GM23248 (cell line): ENCODE measurements around the gene TPST1. TPM values are rescaled to one million over a fixed set of nuclear protein-coding genes. Genes with fewer than 3 reads are reported as not detected.
"Not testable (repeated sequence)": the region's sequence is repeated elsewhere in the genome, so short reads cannot be mapped to it uniquely, and the experiment has no call there.

ENCODE experiments used
- DNase-seq: peaks from one replicate; pipeline ENCODE4 v3.0.0-alpha.2; 2015
- H2AFZ ChIP-seq: fragments of 200-600 bp; sonication (generic); 2 replicates; pipeline ENCODE4 v1.6.1; 2016; ENCODE audit warnings: antibody characterized with exemption
- H3F3A ChIP-seq: fragments of 200-600 bp; sonication (generic); 2 replicates; pipeline ENCODE4 v1.6.1; 2016; ENCODE audit warnings: mild to moderate bottlenecking, antibody characterized with exemption, mixed run types; ENCODE audit not compliant: insufficient read depth
- H3K27ac ChIP-seq: fragments of 200-600 bp; sonication (generic); 2 replicates; pipeline ENCODE4 v1.5.1; 2016; ENCODE audit warnings: mild to moderate bottlenecking
- H3K27me3 ChIP-seq: fragments of 200-600 bp; sonication (generic); replicated peaks from 2 replicates; pipeline ENCODE4 v1.6.1; 2016; ENCODE audit warnings: mild to moderate bottlenecking; ENCODE audit not compliant: insufficient read depth
- H3K36me3 ChIP-seq: fragments of 200-600 bp; sonication (generic); 2 replicates; pipeline ENCODE4 v1.6.1; 2016; ENCODE audit warnings: low read depth, mild to moderate bottlenecking
- H3K4me1 ChIP-seq: fragments of 200-600 bp; sonication (generic); 2 replicates; pipeline ENCODE4 v1.6.1; 2016; ENCODE audit warnings: mild to moderate bottlenecking; ENCODE audit not compliant: insufficient read depth
- H3K4me2 ChIP-seq: fragments of 200-600 bp; sonication (generic); one replicate; pipeline ENCODE4 v1.6.1; 2016; ENCODE audit warnings: mild to moderate bottlenecking; ENCODE audit not compliant: unreplicated experiment
- H3K4me3 ChIP-seq: fragments of 200-600 bp; sonication (generic); 2 replicates; pipeline ENCODE4 v1.5.1; 2016; ENCODE audit warnings: mild to moderate bottlenecking
- H3K79me2 ChIP-seq: fragments of 200-600 bp; sonication (generic); 2 replicates; pipeline ENCODE4 v1.6.1; 2016; ENCODE audit warnings: mild to moderate bottlenecking; ENCODE audit not compliant: insufficient read depth
- H3K9ac ChIP-seq: fragments of 200-600 bp; sonication (generic); 2 replicates; pipeline ENCODE4 v1.6.1; 2016; ENCODE audit warnings: mild to moderate bottlenecking
- H3K9me2 ChIP-seq: fragments of 200-600 bp; sonication (generic); 2 replicates; pipeline ENCODE4 v1.6.1; 2016; ENCODE audit warnings: mixed run types, mild to moderate bottlenecking, moderate library complexity; ENCODE audit not compliant: insufficient read depth
- H3K9me3 ChIP-seq: fragments of 200-600 bp; sonication (generic); one replicate; pipeline ENCODE4 v1.6.1; 2017; ENCODE audit warnings: low read depth
- H4K20me1 ChIP-seq: fragments of 200-600 bp; sonication (generic); 2 replicates; pipeline ENCODE4 v1.6.0; 2016; ENCODE audit not compliant: insufficient read depth
- EZH2 ChIP-seq: fragments of 200-600 bp; sonication (generic); IDR thresholded peaks from 2 replicates; pipeline ENCODE4 v1.6.1; 2018; ENCODE audit warnings: antibody characterized with exemption, mild to moderate bottlenecking; ENCODE audit not compliant: insufficient read depth, poor library complexity, severe bottlenecking
- EZH2phosphoT487 ChIP-seq: fragments of 200-600 bp; sonication (generic); IDR thresholded peaks from 2 replicates; pipeline ENCODE4 v1.6.1; 2018; ENCODE audit warnings: antibody characterized with exemption, moderate library complexity, mild to moderate bottlenecking, low read depth; ENCODE audit not compliant: insufficient read depth
- WGBS, 2 experiments: methylation state at CpG; one replicate each; pipeline ENCODE4 v1.1.6; 2015 to 2017; ENCODE audit warnings: low lambda C conversion rate in 2 of 2, low coverage in 1 of 2; ENCODE audit errors: missing lambda C conversion rate in 2 of 2; 5-methylcytosine and 5-hydroxymethylcytosine counted together
- in situ Hi-C: fragments of 300-500 bp; cut with MboI; formaldehyde crosslinking; loops from 2 replicates; pipeline ENCODE4 v1.15.0; 2020
- polyA plus RNA-seq: library from polyadenylated mRNA; unstranded; fragments of >200 nt; fragmentation: Nextera tagmentation; extraction: Ambion mirVana; gene quantifications from 2 replicates; pipeline ENCODE4 v1.2.1, GENCODE V29; 2016
- total RNA-seq: library from RNA; depleted of rRNA; stranded (reverse); fragments of >200 nt; shearing (Covaris generic); gene quantifications from 2 replicates; pipeline ENCODE4 v1.2.3, GENCODE V29; 2014

TPST1 gene
- total and polyA plus RNA-seq, 2 experiments from 2014 or later: 54.1 to 57.0 TPM

DNA sequence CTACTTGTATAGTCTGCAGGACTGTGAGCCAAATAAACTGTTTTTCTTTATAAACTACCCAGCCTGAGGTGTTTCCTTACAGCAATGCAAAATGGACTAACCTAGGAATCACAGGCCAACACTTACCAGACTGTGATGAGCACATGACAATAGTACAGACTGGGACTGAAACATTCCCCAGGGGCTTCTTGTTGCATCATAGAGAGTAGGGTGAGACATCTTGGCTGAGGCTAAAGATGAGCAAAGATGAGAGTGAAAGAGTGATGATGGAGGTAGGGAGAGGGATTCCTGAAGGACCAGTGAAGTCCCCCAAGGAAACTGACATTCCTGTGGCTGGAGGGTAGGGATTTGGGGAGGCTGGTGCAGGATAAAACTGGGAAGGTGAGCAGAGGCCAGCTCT is 194.4 kb downstream of the TPST1 start:
- TF ChIP-seq EZH2 (no peak), EZH2phosphoT487 (no peak)
- peak; percentile 67 for DNase-seq

DNA sequence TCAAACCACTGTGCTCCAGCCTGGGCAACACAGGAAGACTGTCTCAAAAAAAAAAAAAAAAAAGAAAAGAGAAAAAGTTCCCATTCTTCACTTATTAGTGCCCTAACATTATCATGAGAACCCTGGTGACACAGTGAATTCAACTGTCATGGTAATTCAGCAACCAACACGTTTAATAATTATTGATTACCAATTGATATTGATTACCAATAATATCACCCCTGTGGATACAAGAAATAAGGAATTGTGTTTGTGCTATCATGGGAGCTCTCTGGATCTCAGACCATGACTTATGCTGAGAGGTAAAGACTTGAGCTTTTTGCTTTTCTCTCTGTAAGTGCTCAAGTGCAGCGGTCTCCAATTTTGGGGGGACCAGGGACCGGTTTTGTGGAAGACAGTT is 195.3 kb downstream of the TPST1 start:
- Histone ChIP-seq H2AFZ (no peak overlapping the region), H4K20me1 (no peaks in the 10 kb centered on the region), H3K4me2 (no peak overlapping the region), H3K36me3 (no peaks in the 10 kb centered on the region), H3K9me3 (no peaks in the 10 kb centered on the region), H3K4me3 (no peak overlapping the region), H3F3A (peaks cover 15% of the 10 kb centered on the region), H3K4me1 (peaks cover 30% of the 10 kb centered on the region), H3K9me2 (no peaks in the 10 kb centered on the region), H3K79me2 (no peaks in the 10 kb centered on the region), H3K9ac (no peak overlapping the region), H3K27me3 (no peaks in the 10 kb centered on the region), H3K27ac (no peak overlapping the region)
- TF ChIP-seq EZH2: no peak
- TF ChIP-seq EZH2phosphoT487: no peak
- WGBS, 2 experiments: 97 to 98% methylated on average over 3 of the region's 3 CpGs
- in situ Hi-C loops: no loop called here
- DNase-seq: no peak

More for the DNA sequence above, 194.4 kb downstream of the TPST1 start:
- H3K4me1 ChIP-seq: peaks cover 32% of the 10 kb centered on the region
- H3K9me3 ChIP-seq: no peaks in the 10 kb centered on the region
- no peak overlapping the region for H2AFZ ChIP-seq
- in situ Hi-C loops: no loop called here
- H4K20me1 ChIP-seq: no peaks in the 10 kb centered on the region
- H3K27ac ChIP-seq: peak overlapping the region; percentile 33; the same call in 1 of the 2 replicates
- no peaks in the 10 kb centered on the region for H3K36me3 ChIP-seq
- H3F3A ChIP-seq: peaks cover 18% of the 10 kb centered on the region
- H3K4me3 ChIP-seq: no peak overlapping the region
- H3K4me2 ChIP-seq: peak overlapping the region; percentile 2
- no peaks in the 10 kb centered on the region for H3K79me2 ChIP-seq
- H3K9me2 ChIP-seq: no peaks in the 10 kb centered on the region
- H3K9ac ChIP-seq: no peak overlapping the region
- no peaks in the 10 kb centered on the region for H3K27me3 ChIP-seq

DNA sequence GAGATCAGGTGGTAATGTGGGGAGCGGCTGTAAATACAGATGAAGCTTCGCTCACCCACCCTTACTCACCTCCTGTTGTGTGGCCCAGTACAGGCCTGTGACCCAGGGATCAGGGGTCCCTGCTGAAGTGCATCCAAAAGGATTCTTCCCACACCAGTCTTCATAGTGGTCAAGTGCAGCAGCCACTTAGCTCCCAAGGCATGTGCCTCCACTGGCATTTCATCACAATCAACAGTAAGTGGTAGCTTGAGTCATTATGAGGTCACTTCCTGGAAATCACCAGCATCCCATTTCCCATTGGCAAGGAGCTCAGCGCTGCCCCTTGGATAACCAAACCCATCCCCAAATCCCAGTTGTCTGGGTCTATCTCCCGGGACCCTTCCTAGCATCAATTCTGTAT is 196.0 kb downstream of the TPST1 start:
- H3K4me2 ChIP-seq, H3K4me3 ChIP-seq, H3K9ac ChIP-seq, H3K36me3 ChIP-seq, H2AFZ ChIP-seq, H3K27ac ChIP-seq, H3F3A ChIP-seq, in situ Hi-C loops, H4K20me1 ChIP-seq, H3K79me2 ChIP-seq, H3K9me3 ChIP-seq, H3K27me3 ChIP-seq, H3K9me2 ChIP-seq: not testable (repeated sequence)
- peak; percentile 50 for DNase-seq
- WGBS, 2 experiments: 84 to 87% methylated on average over 4 of the region's 4 CpGs
- H3K4me1 ChIP-seq: peaks cover 23% of the 10 kb centered on the region

DNA sequence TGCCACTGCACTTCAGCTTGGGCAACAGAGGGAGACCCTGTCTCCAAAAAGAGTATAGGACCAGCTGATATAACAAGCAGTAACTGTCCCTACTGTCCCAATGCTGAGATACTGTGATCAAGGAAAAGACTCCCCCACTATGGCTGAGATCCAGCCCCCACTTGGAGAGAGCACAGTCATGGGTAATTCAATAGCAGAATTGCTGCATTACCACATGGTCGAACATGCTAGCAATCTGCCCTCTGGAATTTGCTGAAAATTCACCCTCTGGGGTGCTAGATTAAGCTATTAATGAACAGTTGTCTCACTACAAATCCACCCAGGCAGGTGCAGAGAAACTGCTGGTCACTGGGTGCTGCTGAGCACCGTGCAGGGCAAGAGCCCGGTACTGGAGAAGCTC is 196.8 kb downstream of the TPST1 start:
- H3K79me2 ChIP-seq, H4K20me1 ChIP-seq, H3K36me3 ChIP-seq, H3K4me3 ChIP-seq, H3F3A ChIP-seq, H3K27me3 ChIP-seq, H3K9me3 ChIP-seq, H3K27ac ChIP-seq, in situ Hi-C loops, H3K4me2 ChIP-seq, H3K9me2 ChIP-seq, H2AFZ ChIP-seq, DNase-seq, H3K9ac ChIP-seq: not testable (repeated sequence)
- H3K4me1 ChIP-seq: peaks cover 20% of the 10 kb centered on the region
- 94 to 100% methylated on average over 3 of the region's 3 CpGs for WGBS, 2 experiments

DNA sequence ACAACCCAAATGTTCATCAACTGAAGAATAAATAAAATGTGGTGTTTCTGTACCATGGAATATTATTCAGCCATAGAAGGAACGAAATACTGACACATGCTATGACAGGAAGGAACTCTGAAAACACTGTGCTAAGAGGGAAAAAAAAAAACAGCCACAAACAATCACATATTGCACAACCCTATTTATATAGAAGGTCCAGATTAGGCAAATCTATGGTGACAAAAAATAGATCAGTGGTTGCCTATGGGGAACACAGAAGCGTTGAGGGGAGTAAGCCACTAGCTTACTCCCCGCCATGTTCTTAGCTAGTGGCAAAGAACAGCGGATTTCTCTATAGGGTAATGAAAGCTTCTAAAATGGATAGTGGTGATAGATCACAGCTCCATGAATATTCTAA is 198.4 kb downstream of the TPST1 start:
- Histone ChIP-seq H3K9me3 (no peaks in the 10 kb centered on the region), H3K79me2 (no peaks in the 10 kb centered on the region), H4K20me1 (no peaks in the 10 kb centered on the region), H2AFZ (no peak overlapping the region), H3K27me3 (no peaks in the 10 kb centered on the region), H3K9ac (no peak overlapping the region), H3K4me1 (peaks cover 20% of the 10 kb centered on the region), H3K27ac (no peak overlapping the region), H3K4me3 (no peak overlapping the region), H3F3A (peaks cover 8% of the 10 kb centered on the region; the same call in 1 of the 2 replicates), H3K4me2 (no peak overlapping the region), H3K36me3 (no peaks in the 10 kb centered on the region), H3K9me2 (no peaks in the 10 kb centered on the region)
- 95 to 96% methylated on average over 4 of the region's 4 CpGs for WGBS, 2 experiments
- TF ChIP-seq EZH2 (no peak), EZH2phosphoT487 (no peak)
- DNase-seq: no peak
- in situ Hi-C loops: no loop called here
